AG09319 (cell line): ENCODE results near the gene FRMD7.

ENCODE experiments used
- DNase-seq: peaks from one replicate; pipeline ENCODE4 v3.0.0-alpha.2; 2010; ENCODE audit warnings: low read depth; ENCODE audit errors: extremely low read depth
- TF ChIP-seq, protein P1 (sequence below): IDR thresholded peaks from 2 replicates; pipeline ENCODE4 v1.5.1; 2011; ENCODE audit warnings: low read depth, mild to moderate bottlenecking, inconsistent platforms, low read length, moderate library complexity

Gene FRMD7

DNA sequence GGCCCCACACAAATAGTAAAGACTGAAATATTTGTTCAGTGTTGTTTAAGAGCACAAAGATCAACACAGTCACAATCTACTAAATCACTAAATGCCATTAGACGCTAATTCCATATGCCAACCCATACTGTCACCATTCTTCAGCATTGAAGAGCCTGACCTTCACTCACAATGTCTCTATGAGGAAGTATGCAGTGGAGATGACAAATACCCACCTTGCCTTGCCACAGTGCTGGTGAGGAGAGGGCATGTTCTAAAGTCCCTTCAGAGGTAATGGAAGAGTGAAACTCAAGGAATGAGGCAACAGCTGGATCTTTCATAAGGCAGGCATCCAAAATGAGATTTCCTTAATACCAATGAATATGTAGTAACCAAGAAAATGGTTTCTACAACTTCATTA lies 50.4 kb downstream of the FRMD7 start:
- no peak for DNase-seq
- TF ChIP-seq, protein P1, sequence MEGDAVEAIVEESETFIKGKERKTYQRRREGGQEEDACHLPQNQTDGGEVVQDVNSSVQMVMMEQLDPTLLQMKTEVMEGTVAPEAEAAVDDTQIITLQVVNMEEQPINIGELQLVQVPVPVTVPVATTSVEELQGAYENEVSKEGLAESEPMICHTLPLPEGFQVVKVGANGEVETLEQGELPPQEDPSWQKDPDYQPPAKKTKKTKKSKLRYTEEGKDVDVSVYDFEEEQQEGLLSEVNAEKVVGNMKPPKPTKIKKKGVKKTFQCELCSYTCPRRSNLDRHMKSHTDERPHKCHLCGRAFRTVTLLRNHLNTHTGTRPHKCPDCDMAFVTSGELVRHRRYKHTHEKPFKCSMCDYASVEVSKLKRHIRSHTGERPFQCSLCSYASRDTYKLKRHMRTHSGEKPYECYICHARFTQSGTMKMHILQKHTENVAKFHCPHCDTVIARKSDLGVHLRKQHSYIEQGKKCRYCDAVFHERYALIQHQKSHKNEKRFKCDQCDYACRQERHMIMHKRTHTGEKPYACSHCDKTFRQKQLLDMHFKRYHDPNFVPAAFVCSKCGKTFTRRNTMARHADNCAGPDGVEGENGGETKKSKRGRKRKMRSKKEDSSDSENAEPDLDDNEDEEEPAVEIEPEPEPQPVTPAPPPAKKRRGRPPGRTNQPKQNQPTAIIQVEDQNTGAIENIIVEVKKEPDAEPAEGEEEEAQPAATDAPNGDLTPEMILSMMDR: no peak

DNA sequence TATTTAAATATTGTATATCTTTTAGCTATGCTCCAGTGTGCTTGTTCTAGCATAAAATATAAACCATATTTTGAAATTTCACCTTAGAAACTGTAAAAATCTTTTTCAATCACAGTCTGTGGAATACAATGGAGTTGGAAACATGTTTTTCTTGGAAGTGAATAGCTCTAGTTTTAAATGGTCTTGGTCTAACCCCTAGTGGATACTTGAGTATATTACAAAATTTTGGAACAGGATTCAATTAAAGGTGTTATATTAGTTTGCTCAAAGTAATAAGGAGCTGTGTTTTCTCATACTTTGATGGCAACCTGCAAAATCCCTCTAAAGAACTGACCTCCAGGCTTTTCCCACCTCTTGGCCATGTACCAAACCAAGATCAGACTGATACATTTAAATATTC lies 56.6 kb downstream of the FRMD7 start:
- DNase-seq: no peak
- TF ChIP-seq, protein P1: peak; percentile 26

DNA sequence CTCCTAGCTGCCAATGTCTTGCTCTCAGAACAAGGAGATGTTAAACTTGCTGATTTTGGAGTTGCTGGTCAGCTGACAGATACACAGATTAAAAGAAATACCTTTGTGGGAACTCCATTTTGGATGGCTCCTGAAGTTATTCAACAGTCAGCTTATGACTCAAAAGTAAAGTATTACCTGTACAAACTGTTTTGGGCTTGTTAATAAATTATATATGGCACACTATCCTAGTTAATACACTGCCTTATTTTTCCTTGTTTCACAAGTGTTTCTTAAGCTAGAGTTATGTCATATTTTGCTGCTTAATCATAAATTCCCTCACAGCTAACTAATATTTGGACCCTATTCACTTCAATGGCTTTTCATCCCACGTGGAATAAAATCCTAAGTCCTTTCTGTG lies 59.4 kb downstream of the FRMD7 start:
- DNase-seq: no peak
- TF ChIP-seq, protein P1: no peak

DNA sequence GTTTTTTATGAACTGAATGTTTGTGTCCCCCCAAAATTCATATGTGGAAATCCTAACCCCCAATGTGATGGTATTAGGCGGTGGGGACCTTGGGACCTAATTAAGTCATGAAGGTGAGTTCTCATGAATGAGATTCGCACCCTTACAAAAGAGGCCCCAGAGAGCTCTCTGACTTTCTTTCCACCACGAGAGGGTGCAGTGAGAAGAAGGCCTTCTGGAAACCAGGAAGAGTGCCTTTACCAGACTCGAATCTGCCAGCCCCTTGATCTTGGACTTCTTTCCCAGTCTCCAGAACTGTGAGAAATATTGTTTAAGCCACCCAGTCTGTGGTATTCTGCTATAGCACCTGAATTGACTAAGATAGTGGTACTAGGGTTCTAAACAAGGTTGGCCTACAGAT lies 64.0 kb downstream of the FRMD7 start:
- TF ChIP-seq, protein P1: no peak
- DNase-seq: no peak

DNA sequence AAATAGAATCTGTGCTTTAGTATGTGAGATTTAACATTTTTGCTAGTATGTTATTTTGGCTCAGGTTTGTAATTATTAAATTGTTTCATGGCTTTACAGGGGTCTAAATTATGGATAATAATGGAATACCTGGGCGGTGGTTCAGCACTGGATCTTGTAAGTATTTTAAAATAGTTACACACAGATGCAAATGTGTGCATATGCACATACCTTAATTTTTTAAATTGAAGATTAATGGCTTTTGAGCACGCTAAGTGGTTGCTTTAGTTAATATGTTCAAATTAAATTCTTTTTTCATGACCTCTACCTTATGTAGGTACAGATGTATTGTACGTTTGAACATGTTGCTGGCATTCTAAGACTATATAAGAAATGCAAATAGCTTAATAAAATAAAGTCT lies 64.5 kb downstream of the FRMD7 start:
- no peak for DNase-seq
- TF ChIP-seq, protein P1: no peak

DNA sequence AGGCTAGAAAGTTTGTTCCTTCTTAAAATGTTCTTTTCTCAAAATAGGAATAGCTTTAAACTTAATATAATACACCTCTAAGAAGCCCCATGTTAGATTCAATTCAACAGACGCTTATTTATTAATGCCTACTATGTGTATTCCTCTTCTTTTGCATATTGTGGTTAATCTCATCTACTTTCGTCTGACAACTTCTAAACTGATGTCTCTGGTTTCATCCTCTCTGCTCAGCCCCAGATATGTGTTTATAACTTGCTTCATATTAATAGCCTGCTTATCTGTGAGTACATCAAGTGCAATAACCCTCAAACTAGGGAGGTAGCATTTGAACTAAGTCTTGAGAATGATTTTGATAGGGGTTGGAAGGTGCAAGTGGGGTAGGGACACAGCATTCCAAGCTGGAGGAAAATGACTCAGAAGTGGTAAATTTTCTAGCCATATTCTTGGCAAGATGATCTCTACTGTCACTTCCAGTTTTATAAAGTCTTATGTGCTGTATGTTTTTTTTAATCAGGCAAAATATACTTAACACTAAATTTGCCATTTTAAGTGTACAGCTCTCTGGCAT lies 67.8 kb downstream of the FRMD7 start:
- no peak for DNase-seq
- TF ChIP-seq, protein P1: no peak

DNA sequence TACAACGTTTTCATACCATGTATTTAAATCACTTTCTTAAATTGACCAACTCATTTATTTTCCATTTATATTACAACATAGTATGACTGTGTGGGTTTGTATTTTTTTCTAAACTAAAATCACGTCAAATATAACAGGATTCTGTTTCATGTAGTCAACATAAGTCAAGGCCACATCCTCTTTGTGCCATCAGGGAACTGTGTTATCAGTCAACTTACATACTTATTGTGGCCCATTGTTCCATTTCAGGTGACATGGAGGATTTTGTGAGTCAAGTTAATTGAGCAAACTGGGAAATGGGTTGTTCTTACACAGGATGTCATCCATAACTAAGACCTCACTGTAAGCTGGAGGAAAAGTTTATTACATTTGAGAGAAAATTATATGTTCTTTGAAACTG lies 68.8 kb downstream of the FRMD7 start:
- DNase-seq: no peak
- TF ChIP-seq, protein P1: no peak
